ENCODE data around the gene CHD6.

GRCh38 chr20:41513829-41514228 is 104.3 kb downstream of the CHD6 start:
- TF ChIP-seq ZBTB21 (tag by site-specific recombination; IDR thresholded peaks at IDR 0.05) (no peak), ZBTB26 (tag by site-specific recombination; optimal IDR thresholded peaks at IDR 0.05) (no peak), ZNF654 (tag by site-specific recombination; IDR thresholded peaks at IDR 0.05; ENCODE audit: low read depth) (no peak), ZFP41 (tag by site-specific recombination; IDR thresholded peaks at IDR 0.05; ENCODE audit: borderline replicate concordance) (no peak), CTCF (tag by site-specific recombination; IDR thresholded peaks at IDR 0.05) (no peak), KLF17 (tag by site-specific recombination; IDR thresholded peaks at IDR 0.05) (no peak), ZNF26 (tag by site-specific recombination; IDR thresholded peaks at IDR 0.05) (no peak), ZNF639 (tag by site-specific recombination; IDR thresholded peaks at IDR 0.05) (no peak), ZNF350 (tag by site-specific recombination; IDR thresholded peaks at IDR 0.05) (no peak), ATF2 (tag by site-specific recombination; IDR thresholded peaks at IDR 0.05; ENCODE audit: low read depth) (no peak), GLI4 (tag by site-specific recombination; IDR thresholded peaks at IDR 0.05) (no peak), ZNF626 (tag by site-specific recombination; IDR thresholded peaks at IDR 0.05) (no peak), ZNF768 (tag by site-specific recombination; IDR thresholded peaks at IDR 0.05) (no peak), ZSCAN18 (tag by site-specific recombination; IDR thresholded peaks at IDR 0.05) (no peak)
